IPS-15b (cell line): ENCODE data around the gene TRABD2B.

Source experiments
- H3K27me3 ChIP-seq: one replicate; pipeline ENCODE4 v1.6.1; 2013; ENCODE audit warnings: low read length; ENCODE audit not compliant: control insufficient read depth, insufficient read depth
- H3K36me3 ChIP-seq: one replicate; pipeline ENCODE4 v1.6.1; 2013; ENCODE audit warnings: low read length; ENCODE audit not compliant: control insufficient read depth, insufficient read depth
- H3K4me1 ChIP-seq: one replicate; pipeline ENCODE4 v1.6.1; 2013; ENCODE audit warnings: mild to moderate bottlenecking, low read length; ENCODE audit not compliant: control insufficient read depth, insufficient read depth
- H3K4me3 ChIP-seq: one replicate; pipeline ENCODE4 v1.5.1; 2013; ENCODE audit warnings: low read depth, low read length
- H3K9ac ChIP-seq: one replicate; pipeline ENCODE4 v1.6.1; 2013; ENCODE audit warnings: low read depth, mild to moderate bottlenecking, low read length
- H3K9me3 ChIP-seq: one replicate; pipeline ENCODE4 v1.6.1; 2013; ENCODE audit warnings: mild to moderate bottlenecking, low read length; ENCODE audit not compliant: control insufficient read depth, insufficient read depth

Gene TRABD2B

GRCh38 chr1:47911892-47912291 is 85.3 kb downstream of the TRABD2B start:
- Histone ChIP-seq H3K9me3 (no peaks in the 10 kb centered on the region), H3K4me1 (peaks cover 3% of the 10 kb centered on the region), H3K9ac (no peak overlapping the region), H3K36me3 (no peaks in the 10 kb centered on the region), H3K27me3 (no peaks in the 10 kb centered on the region), H3K4me3 (no peak overlapping the region)

GRCh38 chr1:47911424-47911823 is 85.8 kb downstream of the TRABD2B start:
- Histone ChIP-seq H3K36me3 (no peaks in the 10 kb centered on the region), H3K4me1 (peaks cover 3% of the 10 kb centered on the region), H3K27me3 (no peaks in the 10 kb centered on the region), H3K9ac (no peak overlapping the region), H3K9me3 (no peaks in the 10 kb centered on the region), H3K4me3 (no peak overlapping the region)

- H3K4me1 ChIP-seq = peaks cover 6% of the 10 kb centered on the region
- H3K36me3 ChIP-seq = no peaks in the 10 kb centered on the region
- no peak overlapping the region for H3K4me3 ChIP-seq
- no peaks in the 10 kb centered on the region for H3K27me3 ChIP-seq
- H3K9me3 ChIP-seq = no peaks in the 10 kb centered on the region
- no peak overlapping the region for H3K9ac ChIP-seq
Observed at GRCh38 chr1:47908258-47908657, 88.9 kb downstream of the TRABD2B start.

- Histone ChIP-seq H3K9ac (no peak overlapping the region), H3K4me3 (no peak overlapping the region)
Observed at GRCh38 chr1:47907177-47907528, 90.0 kb downstream of the TRABD2B start.

GRCh38 chr1:47906527-47907176 is 90.5 kb downstream of the TRABD2B start:
- H3K4me1 ChIP-seq = peaks cover 6% of the 10 kb centered on the region
- no peaks in the 10 kb centered on the region for H3K9me3 ChIP-seq
- no peak overlapping the region for H3K9ac ChIP-seq
- H3K27me3 ChIP-seq = no peaks in the 10 kb centered on the region
- H3K36me3 ChIP-seq = no peaks in the 10 kb centered on the region
- no peak overlapping the region for H3K4me3 ChIP-seq

More at GRCh38 chr1:47907177-47907528, 90.0 kb downstream of the TRABD2B start:
- H3K4me1 ChIP-seq = peaks cover 6% of the 10 kb centered on the region
- no peaks in the 10 kb centered on the region for H3K9me3 ChIP-seq
- no peaks in the 10 kb centered on the region for H3K36me3 ChIP-seq
- no peaks in the 10 kb centered on the region for H3K27me3 ChIP-seq

GRCh38 chr1:47906009-47906432 is 91.2 kb downstream of the TRABD2B start:
- no peaks in the 10 kb centered on the region for H3K36me3 ChIP-seq
- H3K9ac ChIP-seq = no peak overlapping the region
- no peak overlapping the region for H3K4me3 ChIP-seq
- H3K4me1 ChIP-seq = peaks cover 6% of the 10 kb centered on the region
- H3K9me3 ChIP-seq = no peaks in the 10 kb centered on the region
- no peaks in the 10 kb centered on the region for H3K27me3 ChIP-seq

- Histone ChIP-seq H3K9me3 (no peaks in the 10 kb centered on the region), H3K36me3 (no peaks in the 10 kb centered on the region), H3K9ac (no peak overlapping the region), H3K4me3 (no peak overlapping the region), H3K27me3 (no peaks in the 10 kb centered on the region), H3K4me1 (peaks cover 17% of the 10 kb centered on the region)
Observed at GRCh38 chr1:47903723-47904122, 93.5 kb downstream of the TRABD2B start.

- H3K4me1 ChIP-seq = peaks cover 23% of the 10 kb centered on the region
- no peaks in the 10 kb centered on the region for H3K9me3 ChIP-seq
- H3K27me3 ChIP-seq = no peaks in the 10 kb centered on the region
- no peak overlapping the region for H3K4me3 ChIP-seq
- no peak overlapping the region for H3K9ac ChIP-seq
- H3K36me3 ChIP-seq = no peaks in the 10 kb centered on the region
Observed at GRCh38 chr1:47901001-47901575, 96.1 kb downstream of the TRABD2B start.

- no peak overlapping the region for H3K4me3 ChIP-seq
- no peaks in the 10 kb centered on the region for H3K36me3 ChIP-seq
- H3K4me1 ChIP-seq = peaks cover 40% of the 10 kb centered on the region
- no peaks in the 10 kb centered on the region for H3K9me3 ChIP-seq
- H3K9ac ChIP-seq = no peak overlapping the region
- no peaks in the 10 kb centered on the region for H3K27me3 ChIP-seq
Observed at GRCh38 chr1:47898133-47898845, 98.9 kb downstream of the TRABD2B start.

- Histone ChIP-seq H3K4me3 (no peak overlapping the region), H3K9ac (no peak overlapping the region)
Observed at GRCh38 chr1:47895279-47896125, 101.7 kb downstream of the TRABD2B start.

GRCh38 chr1:47894410-47895278 is 102.5 kb downstream of the TRABD2B start:
- H3K4me1 ChIP-seq = peaks cover 36% of the 10 kb centered on the region
- no peaks in the 10 kb centered on the region for H3K27me3 ChIP-seq
- no peaks in the 10 kb centered on the region for H3K9me3 ChIP-seq
- no peaks in the 10 kb centered on the region for H3K36me3 ChIP-seq
- peak overlapping the region; percentile 16 for H3K4me3 ChIP-seq
- no peak overlapping the region for H3K9ac ChIP-seq

More at GRCh38 chr1:47895279-47896125, 101.7 kb downstream of the TRABD2B start:
- Histone ChIP-seq H3K4me1 (peaks cover 40% of the 10 kb centered on the region), H3K9me3 (no peaks in the 10 kb centered on the region), H3K27me3 (no peaks in the 10 kb centered on the region), H3K36me3 (no peaks in the 10 kb centered on the region)
